ENCODE results near the gene PARD3. TPM values are rescaled to one million over a fixed set of nuclear protein-coding genes. Genes with fewer than 3 reads are reported as not detected.

The PARD3 gene
- total RNA-seq, 1 experiment from 2014 or later = 154 TPM

DNA sequence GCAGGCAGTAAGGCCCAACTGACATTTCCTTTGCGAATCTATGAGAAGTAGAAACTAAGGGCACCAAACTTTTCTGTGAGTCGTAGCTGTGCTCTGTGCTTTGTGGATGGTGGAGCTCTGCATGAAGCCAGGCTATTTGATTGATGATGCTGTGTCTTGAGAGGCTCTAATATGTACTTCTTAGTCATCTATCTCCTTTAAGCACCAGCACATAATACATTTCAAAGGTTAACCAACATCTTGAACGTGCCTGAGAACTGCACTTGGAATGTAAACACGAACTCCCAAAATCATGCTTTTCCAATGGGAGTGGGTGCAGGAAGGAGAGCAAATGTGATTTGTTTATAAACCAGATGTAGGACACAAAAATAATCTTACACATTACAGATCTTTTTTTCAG lies 411.6 kb downstream of the PARD3 start:
- no peak for DNase-seq
- Histone ChIP-seq H3K4me3 (ENCODE audit: low read length) (no peak overlapping the region), H3K4me1 (ENCODE audit: insufficient read depth, low read length) (peaks cover 17% of the 10 kb centered on the region)

DNA sequence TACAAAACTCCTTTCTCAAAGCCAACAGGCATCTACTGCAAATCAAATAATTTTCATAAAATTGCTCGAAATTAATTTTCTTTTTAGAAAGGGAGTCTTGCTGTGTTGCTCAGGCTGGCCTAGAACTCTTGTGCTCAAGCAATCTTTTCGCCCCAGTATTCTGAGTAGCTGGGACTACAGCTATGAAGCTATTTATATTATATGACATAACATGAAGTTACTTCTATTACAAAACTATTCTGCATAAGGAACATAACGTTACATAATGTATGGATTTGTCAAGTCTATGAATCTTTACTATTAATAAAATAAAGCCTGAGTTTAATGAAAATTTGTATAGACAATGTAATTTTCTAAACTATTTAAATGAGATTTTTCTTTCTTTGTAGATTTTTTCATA lies 415.0 kb downstream of the PARD3 start:
- intact Hi-C loops (cut with micrococcal nuclease) = no loop called here
- Histone ChIP-seq H3K9me3 (ENCODE audit: low read length) (no peaks in the 10 kb centered on the region), H3K27ac (ENCODE audit: low read length) (no peak overlapping the region), H3K9me2 (replicated peaks; ENCODE audit: low read length) (no peaks in the 10 kb centered on the region), H3F3A (ENCODE audit: low read length, unreplicated experiment) (no peaks in the 10 kb centered on the region), H2AFZ (ENCODE audit: low read length) (no peak overlapping the region), H4K20me1 (ENCODE audit: low read length) (no peaks in the 10 kb centered on the region), H3K4me2 (ENCODE audit: low read length) (no peak overlapping the region), H3K79me2 (ENCODE audit: low read length) (no peaks in the 10 kb centered on the region), H3K4me1 (ENCODE audit: insufficient read depth, low read length) (peaks cover 1% of the 10 kb centered on the region), H3K36me3 (ENCODE audit: low read depth, low read length) (no peaks in the 10 kb centered on the region), H3K9ac (ENCODE audit: low read length) (no peak overlapping the region), H3K27me3 (ENCODE audit: low read length) (no peaks in the 10 kb centered on the region), H3K4me3 (ENCODE audit: low read length) (no peak overlapping the region)
- POLR2A ChIA-PET (ENCODE audit: unreplicated experiment) = no interaction called here
- CTCF ChIA-PET = no interaction called here
- TF ChIP-seq EZH2 (IDR thresholded peaks at IDR 0.05; ENCODE audit: low read length, unreplicated experiment) = no peak
- no peak for TF ChIP-seq EZH2phosphoT487 (IDR thresholded peaks at IDR 0.05; ENCODE audit: borderline replicate concordance, low read length)
- TF ChIP-seq, protein P1, sequence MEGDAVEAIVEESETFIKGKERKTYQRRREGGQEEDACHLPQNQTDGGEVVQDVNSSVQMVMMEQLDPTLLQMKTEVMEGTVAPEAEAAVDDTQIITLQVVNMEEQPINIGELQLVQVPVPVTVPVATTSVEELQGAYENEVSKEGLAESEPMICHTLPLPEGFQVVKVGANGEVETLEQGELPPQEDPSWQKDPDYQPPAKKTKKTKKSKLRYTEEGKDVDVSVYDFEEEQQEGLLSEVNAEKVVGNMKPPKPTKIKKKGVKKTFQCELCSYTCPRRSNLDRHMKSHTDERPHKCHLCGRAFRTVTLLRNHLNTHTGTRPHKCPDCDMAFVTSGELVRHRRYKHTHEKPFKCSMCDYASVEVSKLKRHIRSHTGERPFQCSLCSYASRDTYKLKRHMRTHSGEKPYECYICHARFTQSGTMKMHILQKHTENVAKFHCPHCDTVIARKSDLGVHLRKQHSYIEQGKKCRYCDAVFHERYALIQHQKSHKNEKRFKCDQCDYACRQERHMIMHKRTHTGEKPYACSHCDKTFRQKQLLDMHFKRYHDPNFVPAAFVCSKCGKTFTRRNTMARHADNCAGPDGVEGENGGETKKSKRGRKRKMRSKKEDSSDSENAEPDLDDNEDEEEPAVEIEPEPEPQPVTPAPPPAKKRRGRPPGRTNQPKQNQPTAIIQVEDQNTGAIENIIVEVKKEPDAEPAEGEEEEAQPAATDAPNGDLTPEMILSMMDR (conservative IDR thresholded peaks at IDR 0.05; ENCODE audit: low read depth, low read length) = no peak
- ATAC-seq (no peak), DNase-seq (no peak)
- no TSS peak for BruUV-seq (replicated peaks)

More for the DNA sequence above, 411.6 kb downstream of the PARD3 start:
- Histone ChIP-seq H3K27me3 (ENCODE audit: low read length) (no peaks in the 10 kb centered on the region), H2AFZ (ENCODE audit: low read length) (no peak overlapping the region), H3K79me2 (ENCODE audit: low read length) (no peaks in the 10 kb centered on the region), H4K20me1 (ENCODE audit: low read length) (no peaks in the 10 kb centered on the region), H3K4me2 (ENCODE audit: low read length) (no peak overlapping the region), H3K9me2 (replicated peaks; ENCODE audit: low read length) (no peaks in the 10 kb centered on the region), H3K27ac (ENCODE audit: low read length) (no peak overlapping the region), H3K9me3 (ENCODE audit: low read length) (no peaks in the 10 kb centered on the region), H3F3A (ENCODE audit: low read length, unreplicated experiment) (peaks cover 5% of the 10 kb centered on the region), H3K36me3 (ENCODE audit: low read depth, low read length) (no peaks in the 10 kb centered on the region), H3K9ac (ENCODE audit: low read length) (no peak overlapping the region)
- intact Hi-C loops (cut with micrococcal nuclease) = no loop called here
- BruUV-seq (replicated peaks) = no TSS peak
- no peak for ATAC-seq
- ChIA-PET POLR2A (ENCODE audit: unreplicated experiment) (no interaction called here), CTCF (no interaction called here)
- TF ChIP-seq EZH2phosphoT487 (IDR thresholded peaks at IDR 0.05; ENCODE audit: borderline replicate concordance, low read length) = no peak
- TF ChIP-seq, protein P1 (conservative IDR thresholded peaks at IDR 0.05; ENCODE audit: low read depth, low read length) = no peak
- no peak for TF ChIP-seq EZH2 (IDR thresholded peaks at IDR 0.05; ENCODE audit: low read length, unreplicated experiment)

DNA sequence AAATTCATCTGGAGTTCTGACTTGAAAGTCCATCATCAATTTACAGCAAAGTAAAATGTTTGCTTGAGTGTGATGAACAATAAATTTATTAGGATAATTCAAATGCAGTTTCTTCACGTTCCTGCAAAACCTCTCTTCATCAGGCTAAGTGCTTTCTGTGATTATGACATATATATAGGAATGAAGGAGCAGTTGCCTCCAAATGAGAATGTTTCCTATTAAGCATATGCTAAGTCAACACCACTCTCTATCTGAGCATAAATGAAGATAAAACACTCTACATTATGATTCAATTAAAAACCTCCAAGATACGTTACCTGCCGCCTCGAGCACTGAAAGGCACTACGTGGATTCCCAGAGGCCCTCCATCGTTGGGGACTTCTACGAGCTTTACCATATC lies 416.1 kb downstream of the PARD3 start:
- POLR2A ChIA-PET (ENCODE audit: unreplicated experiment) = interaction anchor here (0.7 kb wide), 1 partner anchor 353 kb away, joined by 3 read pairs; no protein-coding TSS in a partner anchor
- Histone ChIP-seq H3K27me3 (ENCODE audit: low read length) (no peaks in the 10 kb centered on the region), H3K4me1 (ENCODE audit: insufficient read depth, low read length) (no peaks in the 10 kb centered on the region), H3K4me3 (ENCODE audit: low read length) (no peak overlapping the region), H3K79me2 (ENCODE audit: low read length) (no peaks in the 10 kb centered on the region), H2AFZ (ENCODE audit: low read length) (no peak overlapping the region), H3K27ac (ENCODE audit: low read length) (no peak overlapping the region), H3F3A (ENCODE audit: low read length, unreplicated experiment) (no peaks in the 10 kb centered on the region), H3K9me3 (ENCODE audit: low read length) (no peaks in the 10 kb centered on the region), H3K36me3 (ENCODE audit: low read depth, low read length) (no peaks in the 10 kb centered on the region), H3K4me2 (ENCODE audit: low read length) (no peak overlapping the region), H3K9ac (ENCODE audit: low read length) (no peak overlapping the region), H4K20me1 (ENCODE audit: low read length) (no peaks in the 10 kb centered on the region), H3K9me2 (replicated peaks; ENCODE audit: low read length) (no peaks in the 10 kb centered on the region)
- CTCF ChIA-PET = no interaction called here
- intact Hi-C loops (cut with micrococcal nuclease) = no loop called here
- TF ChIP-seq EZH2 (IDR thresholded peaks at IDR 0.05; ENCODE audit: low read length, unreplicated experiment) (no peak), EZH2phosphoT487 (IDR thresholded peaks at IDR 0.05; ENCODE audit: borderline replicate concordance, low read length) (no peak)
- TF ChIP-seq, protein P1 (conservative IDR thresholded peaks at IDR 0.05; ENCODE audit: low read depth, low read length) = no peak
- ATAC-seq (no peak), DNase-seq (no peak)
- BruUV-seq (replicated peaks) = no TSS peak
